Stomach (tissue), 4 donors: ENCODE results near the gene TPMT.

Experiments used
- EP300 ChIP-seq: sonication (generic); formaldehyde crosslinking; IDR thresholded peaks from one replicate; pipeline ENCODE4 v1.6.1; 2017; ENCODE audit warnings: antibody characterized with exemption
- POLR2A ChIP-seq, 4 donors: fragments of 450-650 bp; IDR thresholded peaks; one replicate each; pipeline ENCODE4 v1.6.1; 2016; ENCODE audit warnings: antibody characterized with exemption in 4 of 4, control low read depth in 2 of 4, mild to moderate bottlenecking in 1 of 4, moderate library complexity in 1 of 4
- TF ChIP-seq, protein P1 (sequence below), 7 experiments: fragments of 450-650 bp in 4 of 7; fragments of 200-600 bp in 3 of 7; sonication (generic) in 3 of 7; IDR thresholded peaks; one replicate each; pipeline ENCODE4 v1.5.1; 2016 to 2019; ENCODE audit warnings: antibody characterized with exemption in 7 of 7, control low read depth in 2 of 7, mild to moderate bottlenecking in 1 of 7

GRCh38 chr6:18178960-18179615 is 24.2 kb upstream of the TPMT start:
- TF ChIP-seq EP300 (no peak), POLR2A (IDR thresholded peaks at IDR 0.05) (no peak)
- TF ChIP-seq, protein P1, sequence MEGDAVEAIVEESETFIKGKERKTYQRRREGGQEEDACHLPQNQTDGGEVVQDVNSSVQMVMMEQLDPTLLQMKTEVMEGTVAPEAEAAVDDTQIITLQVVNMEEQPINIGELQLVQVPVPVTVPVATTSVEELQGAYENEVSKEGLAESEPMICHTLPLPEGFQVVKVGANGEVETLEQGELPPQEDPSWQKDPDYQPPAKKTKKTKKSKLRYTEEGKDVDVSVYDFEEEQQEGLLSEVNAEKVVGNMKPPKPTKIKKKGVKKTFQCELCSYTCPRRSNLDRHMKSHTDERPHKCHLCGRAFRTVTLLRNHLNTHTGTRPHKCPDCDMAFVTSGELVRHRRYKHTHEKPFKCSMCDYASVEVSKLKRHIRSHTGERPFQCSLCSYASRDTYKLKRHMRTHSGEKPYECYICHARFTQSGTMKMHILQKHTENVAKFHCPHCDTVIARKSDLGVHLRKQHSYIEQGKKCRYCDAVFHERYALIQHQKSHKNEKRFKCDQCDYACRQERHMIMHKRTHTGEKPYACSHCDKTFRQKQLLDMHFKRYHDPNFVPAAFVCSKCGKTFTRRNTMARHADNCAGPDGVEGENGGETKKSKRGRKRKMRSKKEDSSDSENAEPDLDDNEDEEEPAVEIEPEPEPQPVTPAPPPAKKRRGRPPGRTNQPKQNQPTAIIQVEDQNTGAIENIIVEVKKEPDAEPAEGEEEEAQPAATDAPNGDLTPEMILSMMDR (IDR thresholded peaks at IDR 0.05): no peak
